Measurements from ENCODE around the gene RPL9. TPM values are rescaled to one million over a fixed set of nuclear protein-coding genes. Genes with fewer than 3 reads are reported as not detected.

Gene RPL9
- total RNA-seq, 1 donor from 2014 or later = 1,349 TPM

DNA sequence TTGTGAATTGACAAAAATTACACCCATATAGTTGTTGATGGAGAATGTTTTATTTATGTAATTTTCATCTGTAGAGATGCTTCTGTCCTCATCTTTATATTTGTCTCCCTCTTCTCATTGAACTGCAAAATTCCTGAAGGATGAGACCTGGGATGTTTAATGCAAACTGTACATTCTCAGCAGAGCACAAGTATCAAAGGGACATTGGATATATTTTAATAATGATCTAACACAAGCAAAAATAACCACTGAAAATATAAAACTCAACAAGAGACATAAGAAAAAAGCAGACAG, 40.0 kb upstream of the RPL9 start:
- no peak for DNase-seq (ENCODE audit: low spot score, unreplicated experiment)
- Mint-ChIP-seq H3K4me1 (ENCODE audit: low read depth) (no peaks in the 10 kb centered on the region), H3K4me3 (ENCODE audit: low read depth) (no peak overlapping the region), H3K36me3 (ENCODE audit: insufficient read depth) (peaks cover 30% of the 10 kb centered on the region), H3K27me3 (no peaks in the 10 kb centered on the region), H3K27ac (no peak overlapping the region), H3K9me3 (ENCODE audit: low read depth) (no peaks in the 10 kb centered on the region)
- TF ChIP-seq CTCF (IDR thresholded peaks at IDR 0.05; ENCODE audit: unreplicated experiment) = no peak

DNA sequence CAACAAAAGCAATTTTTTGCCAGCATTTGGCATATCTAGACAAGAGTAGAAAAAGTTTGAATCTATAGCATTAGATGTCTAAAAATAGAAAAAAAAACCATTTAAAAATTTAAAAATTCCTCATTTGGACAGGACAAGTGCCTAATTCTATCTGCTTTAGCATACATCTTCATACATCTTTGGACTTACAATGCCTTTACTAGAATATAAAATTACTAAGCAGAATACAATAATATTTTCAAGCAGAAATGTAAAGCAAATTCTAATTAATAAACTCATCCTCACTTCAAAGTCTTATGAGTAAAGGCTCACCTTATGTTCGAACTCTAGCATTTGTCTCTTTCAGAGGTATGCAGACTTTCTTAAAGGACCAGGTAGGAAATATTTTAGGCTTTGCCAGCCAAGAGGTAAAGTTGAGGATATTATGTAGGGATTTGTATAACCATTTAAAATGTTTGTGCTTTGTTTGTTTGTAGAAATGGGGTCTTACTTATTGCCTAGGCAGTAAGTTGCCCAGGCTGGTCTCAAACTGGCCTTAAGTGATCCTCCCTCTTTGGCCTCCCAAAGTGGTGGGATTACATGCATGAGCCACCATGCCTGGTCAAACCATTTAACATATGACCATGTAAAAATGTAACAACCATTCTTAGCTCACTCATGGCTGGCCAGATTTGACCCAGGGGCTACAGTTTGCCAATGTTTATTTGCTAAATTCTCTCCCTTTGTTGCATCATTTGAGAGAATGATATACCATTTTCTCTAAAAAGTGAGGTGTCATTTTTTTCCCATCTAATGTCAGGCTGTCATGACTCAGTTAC, 39.4 kb upstream of the RPL9 start:
- peak overlapping the region; percentile 45 for H3K27ac Mint-ChIP-seq

GRCh38 chr4:39495446-39496213, 36.9 kb upstream of the RPL9 start:
- no peaks in the 10 kb centered on the region for H3K4me1 Mint-ChIP-seq (ENCODE audit: low read depth)
- no peaks in the 10 kb centered on the region for H3K9me3 Mint-ChIP-seq (ENCODE audit: low read depth)
- H3K4me3 Mint-ChIP-seq (ENCODE audit: low read depth) = no peak overlapping the region
- H3K27ac Mint-ChIP-seq = peak overlapping the region; percentile 79
- DNase-seq (ENCODE audit: low spot score, unreplicated experiment) = no peak
- H3K36me3 Mint-ChIP-seq (ENCODE audit: insufficient read depth) = peaks cover 11% of the 10 kb centered on the region
- H3K27me3 Mint-ChIP-seq = no peaks in the 10 kb centered on the region
- TF ChIP-seq CTCF (IDR thresholded peaks at IDR 0.05; ENCODE audit: unreplicated experiment) = no peak

More for the DNA sequence above, 39.4 kb upstream of the RPL9 start:
- H3K4me1 Mint-ChIP-seq (ENCODE audit: low read depth) = no peaks in the 10 kb centered on the region
- no peak overlapping the region for H3K4me3 Mint-ChIP-seq (ENCODE audit: low read depth)
- H3K27me3 Mint-ChIP-seq = no peaks in the 10 kb centered on the region
- H3K36me3 Mint-ChIP-seq (ENCODE audit: insufficient read depth) = peaks cover 25% of the 10 kb centered on the region
- TF ChIP-seq CTCF (IDR thresholded peaks at IDR 0.05; ENCODE audit: unreplicated experiment) = no peak
- H3K9me3 Mint-ChIP-seq (ENCODE audit: low read depth) = no peaks in the 10 kb centered on the region
- DNase-seq (ENCODE audit: low spot score, unreplicated experiment) = no peak

- DNase-seq (ENCODE audit: low spot score, unreplicated experiment) = no peak
- Mint-ChIP-seq H3K4me1 (ENCODE audit: low read depth) (no peaks in the 10 kb centered on the region), H3K9me3 (ENCODE audit: low read depth) (no peaks in the 10 kb centered on the region), H3K27ac (no peak overlapping the region), H3K4me3 (ENCODE audit: low read depth) (no peak overlapping the region), H3K27me3 (no peaks in the 10 kb centered on the region), H3K36me3 (ENCODE audit: insufficient read depth) (peaks cover 8% of the 10 kb centered on the region)
- no peak for TF ChIP-seq CTCF (IDR thresholded peaks at IDR 0.05; ENCODE audit: unreplicated experiment)
These were observed 35.6 kb upstream of the RPL9 start for GRCh38 chr4:39494354-39494753.

- no peak for DNase-seq (ENCODE audit: low spot score, unreplicated experiment)
- H3K27me3 Mint-ChIP-seq = no peaks in the 10 kb centered on the region
- peaks cover 4% of the 10 kb centered on the region for H3K9me3 Mint-ChIP-seq (ENCODE audit: low read depth)
- H3K4me1 Mint-ChIP-seq (ENCODE audit: low read depth) = no peaks in the 10 kb centered on the region
- H3K36me3 Mint-ChIP-seq (ENCODE audit: insufficient read depth) = no peaks in the 10 kb centered on the region
- no peak overlapping the region for H3K4me3 Mint-ChIP-seq (ENCODE audit: low read depth)
- H3K27ac Mint-ChIP-seq = no peak overlapping the region
- no peak for TF ChIP-seq CTCF (IDR thresholded peaks at IDR 0.05; ENCODE audit: unreplicated experiment)
These were observed 31.6 kb upstream of the RPL9 start for GRCh38 chr4:39490322-39490721.

Data from progenitor cell of endocrine pancreas (in vitro differentiated cells).